ENCODE data around the gene FER. TPM values are rescaled to one million over a fixed set of nuclear protein-coding genes. Genes with fewer than 3 reads are reported as not detected.
"Not testable (repeated sequence)": the region's sequence is repeated elsewhere in the genome, so short reads cannot be mapped to it uniquely, and the experiment has no call there.

The FER gene
- total and polyA plus RNA-seq, 5 donors from 2014 or later, result 3.9 to 12.0 (median 5.9) TPM

GRCh38 chr5:109038209-109038840, 290.6 kb downstream of the FER start:
- H3K4me1 ChIP-seq (ENCODE audit: control insufficient read depth, insufficient read depth, low read length, poor library complexity, severe bottlenecking), result no peaks in the 10 kb centered on the region
- Mint-ChIP-seq H3K4me1 (no peaks in the 10 kb centered on the region), H3K36me3 (peaks cover 3% of the 10 kb centered on the region), H3K27me3 (no peaks in the 10 kb centered on the region), H3K9me3 (no peaks in the 10 kb centered on the region), H3K4me3 (no peak overlapping the region), H3K27ac (no peak overlapping the region)
- H3K27me3 ChIP-seq (ENCODE audit: control insufficient read depth, insufficient read depth, low read length), result no peaks in the 10 kb centered on the region
- H3K4me3 ChIP-seq (ENCODE audit: low read depth, low read length), result no peak overlapping the region
- H3K27ac ChIP-seq (ENCODE audit: insufficient read depth, low read length, poor library complexity, severe bottlenecking), result no peak overlapping the region
- ATAC-seq (ENCODE audit: low read depth in 2 of 2), result no peak
- DNase-seq, result no peak
- H3K9me3 ChIP-seq (ENCODE audit: control insufficient read depth in 2 of 2, low read length in 2 of 2), result no peaks in the 10 kb centered on the region
- no peaks in the 10 kb centered on the region for H3K36me3 ChIP-seq (ENCODE audit: control insufficient read depth, insufficient read depth, low read length)

GRCh38 chr5:109041317-109041716, 293.6 kb downstream of the FER start:
- no peak for DNase-seq
- H3K4me1 Mint-ChIP-seq, result no peaks in the 10 kb centered on the region
- Histone ChIP-seq H3K9me3 (ENCODE audit: control insufficient read depth in 2 of 2, low read length in 2 of 2) (no peaks in the 10 kb centered on the region), H3K36me3 (ENCODE audit: control insufficient read depth, insufficient read depth, low read length) (no peaks in the 10 kb centered on the region), H3K27me3 (ENCODE audit: control insufficient read depth, insufficient read depth, low read length) (no peaks in the 10 kb centered on the region), H3K27ac (ENCODE audit: insufficient read depth, low read length, poor library complexity, severe bottlenecking) (no peak overlapping the region), H3K4me1 (ENCODE audit: control insufficient read depth, insufficient read depth, low read length, poor library complexity, severe bottlenecking) (no peaks in the 10 kb centered on the region), H3K4me3 (ENCODE audit: low read depth, low read length) (no peak overlapping the region)
- H3K4me3 Mint-ChIP-seq, result no peak overlapping the region
- no peaks in the 10 kb centered on the region for H3K27me3 Mint-ChIP-seq
- peaks cover 3% of the 10 kb centered on the region for H3K36me3 Mint-ChIP-seq
- peaks cover 0 to 1% (median 0%) of the 10 kb centered on the region in 7 donors for H3K9me3 Mint-ChIP-seq
- no peak overlapping the region for H3K27ac Mint-ChIP-seq
- no peak for ATAC-seq (ENCODE audit: low read depth in 2 of 2)

GRCh38 chr5:109045710-109046109, 298.0 kb downstream of the FER start:
- Mint-ChIP-seq H3K27me3 (no peaks in the 10 kb centered on the region), H3K36me3 (peaks cover 3% of the 10 kb centered on the region), H3K27ac (no peak overlapping the region), H3K4me3 (no peak overlapping the region), H3K9me3 (peaks cover 0 to 1% (median 0%) of the 10 kb centered on the region in 7 donors), H3K4me1 (no peaks in the 10 kb centered on the region)
- Histone ChIP-seq H3K27me3 (ENCODE audit: control insufficient read depth, insufficient read depth, low read length) (no peaks in the 10 kb centered on the region), H3K27ac (ENCODE audit: insufficient read depth, low read length, poor library complexity, severe bottlenecking) (no peak overlapping the region), H3K36me3 (ENCODE audit: control insufficient read depth, insufficient read depth, low read length) (no peaks in the 10 kb centered on the region), H3K4me1 (ENCODE audit: control insufficient read depth, insufficient read depth, low read length, poor library complexity, severe bottlenecking) (no peaks in the 10 kb centered on the region), H3K9me3 (ENCODE audit: control insufficient read depth in 2 of 2, low read length in 2 of 2) (no peaks in the 10 kb centered on the region), H3K4me3 (ENCODE audit: low read depth, low read length) (no peak overlapping the region)
- DNase-seq, result no peak
- ATAC-seq (ENCODE audit: low read depth in 2 of 2), result no peak

- H3K4me1 Mint-ChIP-seq, result no peaks in the 10 kb centered on the region
- Histone ChIP-seq H3K27me3 (ENCODE audit: control insufficient read depth, insufficient read depth, low read length) (no peaks in the 10 kb centered on the region), H3K9me3 (ENCODE audit: control insufficient read depth in 2 of 2, low read length in 2 of 2) (no peaks in the 10 kb centered on the region), H3K4me3 (ENCODE audit: low read depth, low read length) (no peak overlapping the region), H3K4me1 (ENCODE audit: control insufficient read depth, insufficient read depth, low read length, poor library complexity, severe bottlenecking) (no peaks in the 10 kb centered on the region), H3K36me3 (ENCODE audit: control insufficient read depth, insufficient read depth, low read length) (no peaks in the 10 kb centered on the region), H3K27ac (ENCODE audit: insufficient read depth, low read length, poor library complexity, severe bottlenecking) (no peak overlapping the region)
- H3K27me3 Mint-ChIP-seq, result no peaks in the 10 kb centered on the region
- no peak overlapping the region for H3K4me3 Mint-ChIP-seq
- peaks cover 0 to 1% (median 0%) of the 10 kb centered on the region in 7 donors for H3K9me3 Mint-ChIP-seq
- H3K36me3 Mint-ChIP-seq, result peaks cover 9% of the 10 kb centered on the region
- DNase-seq (no peak), ATAC-seq (ENCODE audit: low read depth in 2 of 2) (no peak)
- H3K27ac Mint-ChIP-seq, result no peak overlapping the region
Measured at GRCh38 chr5:109049565-109049964, 301.9 kb downstream of the FER start.

GRCh38 chr5:109050321-109050720, 302.6 kb downstream of the FER start:
- not testable (repeated sequence) for H3K9me3 ChIP-seq (ENCODE audit: control insufficient read depth in 2 of 2, low read length in 2 of 2); H3K4me3 Mint-ChIP-seq; H3K27ac ChIP-seq (ENCODE audit: insufficient read depth, low read length, poor library complexity, severe bottlenecking); H3K27ac Mint-ChIP-seq; H3K4me1 ChIP-seq (ENCODE audit: control insufficient read depth, insufficient read depth, low read length, poor library complexity, severe bottlenecking); ATAC-seq (ENCODE audit: low read depth in 2 of 2); H3K27me3 ChIP-seq (ENCODE audit: control insufficient read depth, insufficient read depth, low read length); H3K4me3 ChIP-seq (ENCODE audit: low read depth, low read length); H3K4me1 Mint-ChIP-seq; H3K9me3 Mint-ChIP-seq; H3K36me3 ChIP-seq (ENCODE audit: control insufficient read depth, insufficient read depth, low read length); DNase-seq; H3K27me3 Mint-ChIP-seq
- peaks cover 14% of the 10 kb centered on the region for H3K36me3 Mint-ChIP-seq

- H3K27me3 Mint-ChIP-seq; H3K4me3 ChIP-seq (ENCODE audit: low read depth, low read length); DNase-seq; H3K4me1 ChIP-seq (ENCODE audit: control insufficient read depth, insufficient read depth, low read length, poor library complexity, severe bottlenecking); H3K9me3 ChIP-seq (ENCODE audit: control insufficient read depth in 2 of 2, low read length in 2 of 2); H3K27ac ChIP-seq (ENCODE audit: insufficient read depth, low read length, poor library complexity, severe bottlenecking); H3K4me3 Mint-ChIP-seq; ATAC-seq (ENCODE audit: low read depth in 2 of 2); H3K27me3 ChIP-seq (ENCODE audit: control insufficient read depth, insufficient read depth, low read length); H3K9me3 Mint-ChIP-seq; H3K4me1 Mint-ChIP-seq; H3K36me3 ChIP-seq (ENCODE audit: control insufficient read depth, insufficient read depth, low read length); H3K27ac Mint-ChIP-seq: not testable (repeated sequence)
- peaks cover 12% of the 10 kb centered on the region for H3K36me3 Mint-ChIP-seq
Measured at GRCh38 chr5:109052216-109052615, 304.5 kb downstream of the FER start.

- DNase-seq, result no peak
- Histone ChIP-seq H3K27ac (ENCODE audit: insufficient read depth, low read length, poor library complexity, severe bottlenecking) (no peak overlapping the region), H3K9me3 (ENCODE audit: control insufficient read depth in 2 of 2, low read length in 2 of 2) (no peaks in the 10 kb centered on the region), H3K4me3 (ENCODE audit: low read depth, low read length) (no peak overlapping the region), H3K36me3 (ENCODE audit: control insufficient read depth, insufficient read depth, low read length) (no peaks in the 10 kb centered on the region), H3K4me1 (ENCODE audit: control insufficient read depth, insufficient read depth, low read length, poor library complexity, severe bottlenecking) (no peaks in the 10 kb centered on the region), H3K27me3 (ENCODE audit: control insufficient read depth, insufficient read depth, low read length) (no peaks in the 10 kb centered on the region)
- peaks cover 11% of the 10 kb centered on the region for H3K36me3 Mint-ChIP-seq
- no peak overlapping the region for H3K27ac Mint-ChIP-seq
- H3K4me3 Mint-ChIP-seq, result no peak overlapping the region
- H3K4me1 Mint-ChIP-seq, result no peaks in the 10 kb centered on the region
- no peaks in the 10 kb centered on the region for H3K9me3 Mint-ChIP-seq
- H3K27me3 Mint-ChIP-seq, result no peaks in the 10 kb centered on the region
- no peak for ATAC-seq (ENCODE audit: low read depth in 2 of 2)
Measured at GRCh38 chr5:109053995-109054417, 306.3 kb downstream of the FER start.

GRCh38 chr5:109060378-109061025, 312.8 kb downstream of the FER start:
- Mint-ChIP-seq H3K27ac (no peak overlapping the region), H3K4me1 (no peaks in the 10 kb centered on the region)
- ATAC-seq (ENCODE audit: low read depth in 2 of 2), result no peak

More at GRCh38 chr5:109060378-109061025, 312.8 kb downstream of the FER start:
- no peak overlapping the region for H3K27ac ChIP-seq (ENCODE audit: insufficient read depth, low read length, poor library complexity, severe bottlenecking)
- no peaks in the 10 kb centered on the region for H3K27me3 ChIP-seq (ENCODE audit: control insufficient read depth, insufficient read depth, low read length)
- DNase-seq, result no peak
- Mint-ChIP-seq H3K4me3 (no peak overlapping the region), H3K27me3 (no peaks in the 10 kb centered on the region), H3K9me3 (no peaks in the 10 kb centered on the region), H3K36me3 (no peaks in the 10 kb centered on the region)
- H3K4me3 ChIP-seq (ENCODE audit: low read depth, low read length), result no peak overlapping the region
- H3K4me1 ChIP-seq (ENCODE audit: control insufficient read depth, insufficient read depth, low read length, poor library complexity, severe bottlenecking), result no peaks in the 10 kb centered on the region
- no peaks in the 10 kb centered on the region for H3K9me3 ChIP-seq (ENCODE audit: control insufficient read depth in 2 of 2, low read length in 2 of 2)
- no peaks in the 10 kb centered on the region for H3K36me3 ChIP-seq (ENCODE audit: control insufficient read depth, insufficient read depth, low read length)
